ENCODE data around the gene VEPH1. TPM values are rescaled to one million over a fixed set of nuclear protein-coding genes. Genes with fewer than 3 reads are reported as not detected.

Gene VEPH1
- total RNA-seq, 4 donors from 2014 or later: 0.48 to 11.7 (median 3.2) TPM

- DNase-seq (ENCODE audit: low spot score) (no peak), ATAC-seq (ENCODE audit: low FRiP score) (no peak)
- TF ChIP-seq, protein P1, sequence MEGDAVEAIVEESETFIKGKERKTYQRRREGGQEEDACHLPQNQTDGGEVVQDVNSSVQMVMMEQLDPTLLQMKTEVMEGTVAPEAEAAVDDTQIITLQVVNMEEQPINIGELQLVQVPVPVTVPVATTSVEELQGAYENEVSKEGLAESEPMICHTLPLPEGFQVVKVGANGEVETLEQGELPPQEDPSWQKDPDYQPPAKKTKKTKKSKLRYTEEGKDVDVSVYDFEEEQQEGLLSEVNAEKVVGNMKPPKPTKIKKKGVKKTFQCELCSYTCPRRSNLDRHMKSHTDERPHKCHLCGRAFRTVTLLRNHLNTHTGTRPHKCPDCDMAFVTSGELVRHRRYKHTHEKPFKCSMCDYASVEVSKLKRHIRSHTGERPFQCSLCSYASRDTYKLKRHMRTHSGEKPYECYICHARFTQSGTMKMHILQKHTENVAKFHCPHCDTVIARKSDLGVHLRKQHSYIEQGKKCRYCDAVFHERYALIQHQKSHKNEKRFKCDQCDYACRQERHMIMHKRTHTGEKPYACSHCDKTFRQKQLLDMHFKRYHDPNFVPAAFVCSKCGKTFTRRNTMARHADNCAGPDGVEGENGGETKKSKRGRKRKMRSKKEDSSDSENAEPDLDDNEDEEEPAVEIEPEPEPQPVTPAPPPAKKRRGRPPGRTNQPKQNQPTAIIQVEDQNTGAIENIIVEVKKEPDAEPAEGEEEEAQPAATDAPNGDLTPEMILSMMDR (IDR thresholded peaks at IDR 0.05): no peak
These were observed 7.4 kb downstream of the VEPH1 start for GRCh38 chr3:157495846-157496245.

DNA sequence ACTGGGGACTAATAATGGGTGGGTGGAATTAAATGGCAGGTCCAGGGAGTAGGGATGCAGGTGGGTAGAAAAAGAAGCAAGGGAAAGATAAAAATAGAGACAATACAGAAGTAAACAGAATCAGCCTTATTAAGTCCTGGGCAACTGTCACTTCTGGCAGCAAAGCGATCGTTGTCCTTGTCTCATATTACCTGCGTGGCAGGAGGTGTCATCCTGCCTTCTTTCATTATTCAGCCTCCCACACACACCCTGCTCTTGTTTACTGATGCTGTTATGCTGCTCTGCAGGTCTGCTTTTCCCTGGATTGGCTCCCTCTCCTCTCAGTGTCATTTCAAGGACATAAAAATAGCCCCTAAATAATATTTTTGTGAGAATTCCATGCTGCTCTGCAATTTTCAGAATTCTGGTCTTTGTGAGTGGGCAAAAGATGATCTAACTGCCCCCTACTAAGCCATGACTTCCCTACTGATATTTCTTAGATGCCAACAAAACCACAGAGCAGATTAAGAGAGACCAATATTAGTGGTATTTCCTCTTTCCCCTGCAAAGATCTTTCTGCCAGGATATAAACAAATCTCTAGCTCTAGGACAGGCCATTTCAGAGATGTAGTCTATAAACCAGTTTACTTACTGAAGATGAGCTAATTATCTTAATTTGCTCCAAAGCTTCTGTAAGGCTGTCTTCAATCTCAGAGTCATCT, 8.5 kb downstream of the VEPH1 start:
- TF ChIP-seq, protein P1 (IDR thresholded peaks at IDR 0.05): no peak

DNA sequence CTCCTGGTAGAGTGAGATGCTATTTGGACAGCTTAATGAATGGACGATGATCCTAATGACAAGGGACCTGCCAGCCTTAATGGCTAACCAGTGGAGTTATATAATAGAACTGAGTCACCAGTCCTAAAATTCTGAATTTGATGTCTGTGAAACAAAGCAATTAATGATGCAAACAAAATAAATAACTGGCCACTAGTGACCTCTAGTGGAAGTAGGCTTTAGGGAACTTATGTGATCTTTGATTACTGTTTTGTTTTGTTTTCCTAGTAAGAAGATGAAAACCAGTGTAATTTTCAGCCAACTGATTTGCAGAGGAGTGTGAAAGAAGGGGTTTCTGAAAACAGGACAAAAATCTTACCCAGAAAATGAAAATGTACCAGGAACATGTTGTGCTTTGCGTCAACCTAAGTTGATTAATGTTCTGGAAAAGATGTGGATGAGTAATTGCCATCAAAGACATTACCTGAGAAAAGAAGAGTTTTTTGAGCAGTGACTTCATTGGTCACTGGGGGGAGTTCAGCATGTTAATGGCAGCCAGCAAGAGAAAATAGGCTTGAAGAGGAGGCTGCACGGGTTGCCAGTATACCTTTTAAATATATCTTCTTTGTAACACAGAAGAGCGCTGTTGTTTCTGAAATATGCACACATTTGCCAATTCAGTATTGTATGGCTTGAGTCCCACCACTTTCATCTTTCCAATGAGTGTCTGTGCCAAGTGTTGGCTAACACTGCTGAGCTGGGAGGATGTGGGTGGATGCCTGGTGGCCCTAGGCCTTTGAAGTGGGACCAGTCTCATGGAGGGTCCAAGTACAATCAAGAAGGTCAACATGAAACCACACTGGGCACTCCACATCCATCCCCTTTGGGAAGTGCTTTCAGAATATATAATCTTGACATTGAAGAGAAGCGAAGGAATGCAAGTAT, 9.3 kb downstream of the VEPH1 start:
- TF ChIP-seq, protein P1 (IDR thresholded peaks at IDR 0.05): no peak
- no peak for ATAC-seq (ENCODE audit: low FRiP score)
- DNase-seq (ENCODE audit: low spot score): no peak

More for the DNA sequence above, 8.5 kb downstream of the VEPH1 start:
- ATAC-seq (ENCODE audit: low FRiP score): no peak
- no peak for DNase-seq (ENCODE audit: low spot score)

- DNase-seq (ENCODE audit: low spot score) (no peak), ATAC-seq (ENCODE audit: low FRiP score) (no peak)
- TF ChIP-seq, protein P1 (IDR thresholded peaks at IDR 0.05): no peak
These were observed 12.1 kb downstream of the VEPH1 start for GRCh38 chr3:157491136-157491535.

DNA sequence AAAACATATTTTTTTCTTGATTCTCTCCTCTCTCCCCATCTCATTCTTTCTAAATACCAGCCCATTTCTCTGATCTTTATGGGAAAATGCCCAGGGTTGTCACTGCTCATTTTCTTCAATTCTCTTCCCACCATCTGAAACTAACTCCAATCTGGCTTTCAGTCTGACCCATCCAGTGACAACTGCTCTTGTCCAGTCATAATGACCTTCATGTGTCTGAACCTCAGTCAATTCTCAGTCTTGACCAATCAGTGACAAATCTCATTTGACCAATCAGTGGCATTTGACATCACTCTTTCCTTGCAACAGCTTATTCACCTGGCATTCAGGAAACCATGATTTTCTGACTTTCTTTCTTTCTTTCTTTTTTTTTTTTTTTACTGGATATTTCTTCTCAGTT, 15.1 kb downstream of the VEPH1 start:
- ATAC-seq (ENCODE audit: low FRiP score) (no peak), DNase-seq (ENCODE audit: low spot score) (no peak)
- TF ChIP-seq, protein P1 (IDR thresholded peaks at IDR 0.05): no peak

DNA sequence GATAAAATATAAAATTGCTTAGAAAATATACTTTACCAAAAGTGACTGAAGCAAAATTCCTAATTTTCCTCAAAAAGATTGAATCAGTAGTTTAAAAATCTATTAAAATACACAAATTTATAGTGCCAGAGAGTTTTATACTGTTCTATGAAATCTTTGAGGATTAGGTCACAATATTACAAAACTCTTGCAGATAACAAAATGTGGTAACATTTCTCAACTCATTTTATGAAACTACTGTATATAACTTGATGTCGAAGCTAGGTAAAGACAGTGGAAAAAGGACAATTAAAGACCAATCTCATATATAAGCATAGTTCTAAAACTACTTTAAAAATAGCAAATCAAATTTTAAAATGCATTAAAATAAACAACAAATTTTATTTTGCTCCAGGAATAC, 15.9 kb downstream of the VEPH1 start:
- TF ChIP-seq, protein P1 (IDR thresholded peaks at IDR 0.05): no peak
- ATAC-seq (ENCODE audit: low FRiP score) (no peak), DNase-seq (ENCODE audit: low spot score) (no peak)

All from omental fat pad (tissue), 4 donors.